WI38 (cell line): ENCODE measurements around the gene NSA2.
"Not testable (repeated sequence)": the region's sequence is repeated elsewhere in the genome, so short reads cannot be mapped to it uniquely, and the experiment has no call there.

Experiments
- H3K4me3 ChIP-seq: 2 replicates; pipeline ENCODE4 v1.5.1; 2011; ENCODE audit warnings: low read depth, mild to moderate bottlenecking, control low read depth, low read length
- CTCF ChIP-seq: IDR thresholded peaks from 2 replicates; pipeline ENCODE4 v1.5.1; 2012; ENCODE audit warnings: low read depth, mild to moderate bottlenecking, control low read depth, low read length

Gene NSA2

GRCh38 chr5:74766849-74767578, at the start of gene NSA2, which contains the start of gene GFM2:
NSA2 (plus strand) TSS chr5:74767249; CDS start chr5:74767361, 112 bp downstream.
GFM2 (minus strand) TSS chr5:74767117; CDS start chr5:74763742, 3,375 bp downstream.
- H3K4me3 ChIP-seq: peak within 1 kb of the TSS; percentile 92
- TF ChIP-seq CTCF: no peak

GRCh38 chr5:74717596-74717995, 49.5 kb upstream of the NSA2 start:
- no peak for TF ChIP-seq CTCF

DNA sequence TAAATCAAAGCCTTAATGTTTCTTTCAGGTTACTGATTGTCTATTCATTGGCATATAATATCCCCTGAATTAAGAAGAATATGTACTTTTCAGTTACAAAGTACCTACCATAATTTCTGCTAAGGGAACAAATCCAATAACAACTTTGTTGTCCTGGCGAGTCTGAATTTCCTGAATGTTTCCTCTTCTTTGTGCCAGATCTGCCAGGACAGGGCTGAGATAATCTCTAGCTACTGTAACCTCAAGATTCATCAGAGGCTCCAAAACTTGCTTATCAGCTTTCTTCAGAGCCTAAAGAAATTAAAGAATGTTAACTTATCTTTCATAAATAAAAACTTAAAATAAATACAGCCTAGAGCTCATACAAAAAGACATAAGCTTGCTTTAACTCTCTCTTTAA, 44.8 kb upstream of the NSA2 start:
- TF ChIP-seq CTCF: no peak
- no peak overlapping the region for H3K4me3 ChIP-seq

More at GRCh38 chr5:74717596-74717995, 49.5 kb upstream of the NSA2 start:
- H3K4me3 ChIP-seq: no peak overlapping the region

DNA sequence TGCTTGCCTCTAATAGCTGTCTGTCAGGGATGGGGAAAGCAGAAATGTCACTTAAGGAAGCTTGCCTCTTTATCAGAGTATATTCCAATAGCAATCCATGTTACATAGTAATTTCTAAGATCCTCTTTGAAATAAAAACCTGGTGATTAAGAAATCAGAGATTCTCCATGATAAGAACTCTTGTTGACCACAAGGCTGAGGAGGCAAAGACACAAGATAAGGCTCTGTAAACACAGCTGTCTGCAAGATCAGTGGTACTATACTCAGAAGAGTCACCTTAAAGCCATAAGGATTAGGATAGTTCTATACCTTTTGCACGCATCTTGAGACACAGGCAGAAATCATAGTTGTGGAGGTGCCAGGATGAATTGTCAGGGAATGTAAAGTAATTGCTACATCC, 41.7 kb upstream of the NSA2 start:
- no peak overlapping the region for H3K4me3 ChIP-seq
- no peak for TF ChIP-seq CTCF

- no peak for TF ChIP-seq CTCF
- H3K4me3 ChIP-seq: no peak overlapping the region
These were observed 30.3 kb upstream of the NSA2 start for GRCh38 chr5:74736759-74737158.

DNA sequence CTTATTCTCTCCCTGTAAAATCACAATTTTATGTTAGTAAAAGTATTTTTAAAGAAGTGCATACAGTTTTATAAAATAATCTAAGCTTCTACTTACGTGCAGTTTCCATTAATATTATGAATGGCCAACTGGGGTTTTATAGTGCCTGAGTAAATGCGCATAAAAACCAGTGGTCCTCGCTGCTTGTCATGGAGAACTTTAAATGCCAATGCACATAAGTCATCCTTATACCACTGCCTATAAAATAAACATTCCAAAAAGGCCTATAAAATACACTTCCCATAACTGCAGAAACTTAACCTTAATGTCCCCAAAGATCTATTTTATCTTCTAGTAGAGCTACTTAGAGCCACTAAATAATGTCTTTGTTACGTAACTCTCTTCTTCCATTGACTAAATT, 28.6 kb upstream of the NSA2 start:
- no peak for TF ChIP-seq CTCF
- no peak overlapping the region for H3K4me3 ChIP-seq

GRCh38 chr5:74748742-74749141, 18.3 kb upstream of the NSA2 start:
- not testable (repeated sequence) for H3K4me3 ChIP-seq

DNA sequence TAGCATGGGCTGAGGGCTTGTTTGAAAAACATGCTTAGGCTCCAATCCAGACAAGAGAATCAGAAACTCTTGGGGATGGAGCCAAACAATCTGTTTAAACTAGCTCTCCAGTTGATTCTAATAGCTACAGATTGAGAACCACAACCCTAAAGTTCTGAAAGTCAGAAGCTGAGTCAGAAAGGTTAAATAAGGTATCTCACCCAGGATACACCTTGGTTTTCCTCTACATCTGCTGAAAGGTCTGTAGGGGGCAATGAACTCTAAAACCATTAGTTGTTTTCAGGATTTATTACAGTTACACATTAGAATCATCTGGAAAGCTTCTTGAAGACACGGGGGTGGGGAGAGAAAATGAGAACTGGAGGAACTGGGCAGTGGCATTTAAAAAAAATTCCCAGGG, 5.8 kb upstream of the NSA2 start:
- TF ChIP-seq CTCF: no peak

More for the DNA sequence above, 5.8 kb upstream of the NSA2 start:
- no peak overlapping the region for H3K4me3 ChIP-seq
